Esophagus (tissue), 2 donors: Measurements from ENCODE around the gene SELP. TPM values are rescaled to one million over a fixed set of nuclear protein-coding genes. Genes with fewer than 3 reads are reported as not detected.

Source experiments
- H3K27ac ChIP-seq, 2 donors: one replicate each; pipeline ENCODE4 v1.5.1; 2013; ENCODE audit warnings: low read depth in 2 of 2, mild to moderate bottlenecking in 2 of 2, inconsistent platforms in 1 of 2, low read length in 1 of 2, moderate library complexity in 1 of 2
- H3K27me3 ChIP-seq, 2 donors: one replicate each; pipeline ENCODE4 v1.6.1; 2013; ENCODE audit warnings: low read length in 2 of 2, control low read depth in 1 of 2, mild to moderate bottlenecking in 1 of 2; ENCODE audit not compliant: insufficient read depth in 2 of 2, control insufficient read depth in 1 of 2
- H3K36me3 ChIP-seq, 2 donors: one replicate each; pipeline ENCODE4 v1.6.1; 2013; ENCODE audit warnings: low read length in 1 of 2; ENCODE audit not compliant: control insufficient read depth in 2 of 2, insufficient read depth in 2 of 2
- H3K4me1 ChIP-seq, 2 donors: one replicate each; pipeline ENCODE4 v1.6.1; 2013; ENCODE audit warnings: low read length in 1 of 2; ENCODE audit not compliant: control insufficient read depth in 2 of 2, insufficient read depth in 2 of 2
- H3K4me3 ChIP-seq, 2 donors: one replicate each; pipeline ENCODE4 v1.5.1; 2013; ENCODE audit warnings: low read length in 2 of 2, mild to moderate bottlenecking in 2 of 2, low read depth in 1 of 2, moderate library complexity in 1 of 2
- H3K9me3 ChIP-seq, 2 donors: one replicate each; pipeline ENCODE4 v1.6.1; 2013; ENCODE audit warnings: mild to moderate bottlenecking in 2 of 2, low read depth in 1 of 2, low read length in 1 of 2, moderate library complexity in 1 of 2; ENCODE audit not compliant: control insufficient read depth in 2 of 2, insufficient read depth in 1 of 2
- WGBS, 2 donors: extraction: QIAGEN DNeasy Blood & Tissue Kit; methylation state at CpG; one replicate each; pipeline ENCODE4 v1.1.7; 2013; 5-methylcytosine and 5-hydroxymethylcytosine counted together
- polyA plus RNA-seq, 2 donors: library from polyadenylated mRNA; stranded (reverse); fragments of 200-250 nt; gene quantifications; one replicate each; pipeline ENCODE4 v1.2.3, GENCODE V29; 2013
- donor health status: healthy with polysubstance abuse.
- donor health status: Bipolar disorder and iron deficiency.

SELP gene
- polyA plus RNA-seq, 2 donors = 1.5 to 2.1 TPM

GRCh38 chr1:169570172-169570574 lies 59.8 kb downstream of the SELP start:
- H3K27me3 ChIP-seq = no peaks in the 10 kb centered on the region
- 42% methylated on average over 1 of the region's 1 CpG for WGBS, 2 donors
- H3K4me3 ChIP-seq = no peak overlapping the region
- H3K4me1 ChIP-seq = no peaks in the 10 kb centered on the region
- no peaks in the 10 kb centered on the region for H3K9me3 ChIP-seq
- no peak overlapping the region for H3K27ac ChIP-seq
- H3K36me3 ChIP-seq = no peaks in the 10 kb centered on the region

GRCh38 chr1:169568497-169568896 lies 61.4 kb downstream of the SELP start:
- 24 to 34% methylated on average over 1 of the region's 1 CpG for WGBS, 2 donors
- Histone ChIP-seq H3K4me1 (no peaks in the 10 kb centered on the region), H3K9me3 (no peaks in the 10 kb centered on the region), H3K36me3 (no peaks in the 10 kb centered on the region), H3K27ac (no peak overlapping the region), H3K4me3 (no peak overlapping the region), H3K27me3 (no peaks in the 10 kb centered on the region)

- no peaks in the 10 kb centered on the region for H3K9me3 ChIP-seq
Measured at GRCh38 chr1:169565335-169566271, 64.3 kb downstream of the SELP start.

GRCh38 chr1:169563650-169564049 lies 66.3 kb downstream of the SELP start:
- Histone ChIP-seq H3K36me3 (no peaks in the 10 kb centered on the region), H3K9me3 (no peaks in the 10 kb centered on the region), H3K27me3 (no peaks in the 10 kb centered on the region), H3K27ac (no peak overlapping the region), H3K4me1 (no peaks in the 10 kb centered on the region), H3K4me3 (no peak overlapping the region)

More at GRCh38 chr1:169565335-169566271, 64.3 kb downstream of the SELP start:
- H3K27ac ChIP-seq = no peak overlapping the region
- WGBS, 2 donors = 68 to 76% methylated on average over 3 of the region's 3 CpGs
- H3K4me1 ChIP-seq = no peaks in the 10 kb centered on the region
- H3K36me3 ChIP-seq = no peaks in the 10 kb centered on the region
- H3K27me3 ChIP-seq = no peaks in the 10 kb centered on the region
- H3K4me3 ChIP-seq = no peak overlapping the region

- H3K36me3 ChIP-seq = no peaks in the 10 kb centered on the region
- H3K4me1 ChIP-seq = no peaks in the 10 kb centered on the region
- 95 to 97% methylated on average over 1 of the region's 1 CpG for WGBS, 2 donors
- no peak overlapping the region for H3K27ac ChIP-seq
- H3K4me3 ChIP-seq = no peak overlapping the region
- H3K27me3 ChIP-seq = no peaks in the 10 kb centered on the region
- no peaks in the 10 kb centered on the region for H3K9me3 ChIP-seq
Measured at GRCh38 chr1:169563019-169563615, 66.8 kb downstream of the SELP start.

- Histone ChIP-seq H3K4me1 (no peaks in the 10 kb centered on the region), H3K27ac (no peak overlapping the region), H3K27me3 (no peaks in the 10 kb centered on the region), H3K9me3 (no peaks in the 10 kb centered on the region), H3K4me3 (no peak overlapping the region), H3K36me3 (no peaks in the 10 kb centered on the region)
- 81 to 83% methylated on average over 1 of the region's 1 CpG for WGBS, 2 donors
Measured at GRCh38 chr1:169561692-169562091, 68.2 kb downstream of the SELP start.

- Histone ChIP-seq H3K27ac (no peak overlapping the region), H3K4me3 (no peak overlapping the region), H3K36me3 (no peaks in the 10 kb centered on the region), H3K9me3 (no peaks in the 10 kb centered on the region), H3K27me3 (no peaks in the 10 kb centered on the region), H3K4me1 (no peaks in the 10 kb centered on the region)
- WGBS, 2 donors = 78 to 81% methylated on average over 5 of the region's 5 CpGs
Measured at GRCh38 chr1:169557131-169557530, 72.8 kb downstream of the SELP start.

GRCh38 chr1:169550294-169550693 lies 79.6 kb downstream of the SELP start:
- WGBS, 2 donors = 27 to 29% methylated on average over 4 of the region's 4 CpGs
- H3K27me3 ChIP-seq = no peaks in the 10 kb centered on the region
- H3K9me3 ChIP-seq = no peaks in the 10 kb centered on the region
- no peaks in the 10 kb centered on the region for H3K4me1 ChIP-seq
- H3K4me3 ChIP-seq = no peak overlapping the region
- H3K27ac ChIP-seq = no peak overlapping the region
- no peaks in the 10 kb centered on the region for H3K36me3 ChIP-seq

- Histone ChIP-seq H3K4me1 (no peaks in the 10 kb centered on the region), H3K27ac (no peak overlapping the region), H3K27me3 (no peaks in the 10 kb centered on the region), H3K4me3 (no peak overlapping the region), H3K36me3 (no peaks in the 10 kb centered on the region), H3K9me3 (no peaks in the 10 kb centered on the region)
- WGBS, 2 donors = 80 to 81% methylated on average over 2 of the region's 2 CpGs
Measured at GRCh38 chr1:169548282-169548681, 81.6 kb downstream of the SELP start.
